Lower leg skin (tissue), 4 donors: Measurements from ENCODE around the gene CERS4. TPM values are rescaled to one million over a fixed set of nuclear protein-coding genes. Genes with fewer than 3 reads are reported as not detected.

Source experiments
- DNase-seq, 2 donors: peaks; one replicate each; pipeline ENCODE4 v3.0.0-alpha.2; 2019; ENCODE audit warnings: low spot score in 2 of 2
- H3K4me3 ChIP-seq: fragments of 200-600 bp; sonication (generic); 2 replicates; pipeline ENCODE4 v1.5.1; 2017; ENCODE audit warnings: mild to moderate bottlenecking, low read depth; ENCODE audit not compliant: poor library complexity, severe bottlenecking
- POLR2A ChIP-seq, 2 donors: fragments of 450-650 bp; IDR thresholded peaks; one replicate each; pipeline ENCODE4 v1.6.1; 2016 to 2017; ENCODE audit warnings: antibody characterized with exemption in 2 of 2, mild to moderate bottlenecking in 1 of 2, moderate library complexity in 1 of 2
- WGBS, 2 donors: methylation state at CpG; one replicate each; pipeline ENCODE4 v1.1.5; 2018; 5-methylcytosine and 5-hydroxymethylcytosine counted together
- intact Hi-C: fragments of 100-400 bp; cut with DNase I; formaldehyde crosslinking; loops from one replicate; pipeline ENCODE4 v1.15.0; 2023; ENCODE audit warnings: low total_unique reads
- total RNA-seq, 4 donors: library from RNA; depleted of rRNA; stranded (reverse); fragments of >200 nt; gene quantifications; one replicate each; pipeline ENCODE4 v1.1.0, GENCODE V29; 2016
- TF ChIP-seq, protein P1 (sequence below), 3 donors: fragments of 450-650 bp; IDR thresholded peaks; one replicate each; pipeline ENCODE4 v1.5.1; 2016; ENCODE audit warnings: antibody characterized with exemption in 3 of 3, mild to moderate bottlenecking in 3 of 3, moderate library complexity in 2 of 3

Gene CERS4
- total RNA-seq, 4 donors from 2014 or later: 104 to 106 (median 105) TPM

- DNase-seq: peak; percentile 24 to 87
- intact Hi-C loops: no loop called here
- TF ChIP-seq POLR2A (IDR thresholded peaks at IDR 0.05): no peak
- TF ChIP-seq, protein P1, sequence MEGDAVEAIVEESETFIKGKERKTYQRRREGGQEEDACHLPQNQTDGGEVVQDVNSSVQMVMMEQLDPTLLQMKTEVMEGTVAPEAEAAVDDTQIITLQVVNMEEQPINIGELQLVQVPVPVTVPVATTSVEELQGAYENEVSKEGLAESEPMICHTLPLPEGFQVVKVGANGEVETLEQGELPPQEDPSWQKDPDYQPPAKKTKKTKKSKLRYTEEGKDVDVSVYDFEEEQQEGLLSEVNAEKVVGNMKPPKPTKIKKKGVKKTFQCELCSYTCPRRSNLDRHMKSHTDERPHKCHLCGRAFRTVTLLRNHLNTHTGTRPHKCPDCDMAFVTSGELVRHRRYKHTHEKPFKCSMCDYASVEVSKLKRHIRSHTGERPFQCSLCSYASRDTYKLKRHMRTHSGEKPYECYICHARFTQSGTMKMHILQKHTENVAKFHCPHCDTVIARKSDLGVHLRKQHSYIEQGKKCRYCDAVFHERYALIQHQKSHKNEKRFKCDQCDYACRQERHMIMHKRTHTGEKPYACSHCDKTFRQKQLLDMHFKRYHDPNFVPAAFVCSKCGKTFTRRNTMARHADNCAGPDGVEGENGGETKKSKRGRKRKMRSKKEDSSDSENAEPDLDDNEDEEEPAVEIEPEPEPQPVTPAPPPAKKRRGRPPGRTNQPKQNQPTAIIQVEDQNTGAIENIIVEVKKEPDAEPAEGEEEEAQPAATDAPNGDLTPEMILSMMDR (IDR thresholded peaks at IDR 0.05): no peak
- WGBS, 2 donors: 65 to 67% methylated on average over 5 to 11 of the region's 11 CpGs
- no peak overlapping the region for H3K4me3 ChIP-seq
Measured at GRCh38 chr19:8302357-8302691, 93.2 kb downstream of the CERS4 start.

DNA sequence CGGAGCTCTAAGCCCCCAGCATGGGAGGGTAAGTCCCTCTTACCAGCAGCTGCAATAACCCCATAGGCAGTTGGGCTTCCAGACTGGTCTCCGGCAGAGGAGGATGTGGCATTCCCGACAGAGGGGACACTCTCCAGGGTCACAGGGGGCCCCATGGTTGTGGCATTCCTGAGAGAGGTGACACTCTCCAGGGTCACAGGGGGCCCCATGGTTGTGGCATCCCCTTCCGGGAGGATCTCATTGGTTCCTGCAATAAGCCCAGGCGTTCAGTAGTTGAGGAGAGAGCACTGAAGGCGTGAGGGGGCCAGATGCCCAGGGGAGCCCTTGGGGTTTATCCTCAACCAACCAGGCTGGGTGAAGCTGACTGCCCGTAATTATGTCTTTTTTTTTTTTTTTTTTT lies 93.6 kb downstream of the CERS4 start:
- no peak overlapping the region for H3K4me3 ChIP-seq
- 62 to 74% methylated on average over 7 of the region's 7 CpGs for WGBS, 2 donors
- DNase-seq: peak; percentile 10 to 77
- intact Hi-C loops: no loop called here
- no peak for TF ChIP-seq POLR2A (IDR thresholded peaks at IDR 0.05)
- TF ChIP-seq, protein P1 (IDR thresholded peaks at IDR 0.05): no peak

DNA sequence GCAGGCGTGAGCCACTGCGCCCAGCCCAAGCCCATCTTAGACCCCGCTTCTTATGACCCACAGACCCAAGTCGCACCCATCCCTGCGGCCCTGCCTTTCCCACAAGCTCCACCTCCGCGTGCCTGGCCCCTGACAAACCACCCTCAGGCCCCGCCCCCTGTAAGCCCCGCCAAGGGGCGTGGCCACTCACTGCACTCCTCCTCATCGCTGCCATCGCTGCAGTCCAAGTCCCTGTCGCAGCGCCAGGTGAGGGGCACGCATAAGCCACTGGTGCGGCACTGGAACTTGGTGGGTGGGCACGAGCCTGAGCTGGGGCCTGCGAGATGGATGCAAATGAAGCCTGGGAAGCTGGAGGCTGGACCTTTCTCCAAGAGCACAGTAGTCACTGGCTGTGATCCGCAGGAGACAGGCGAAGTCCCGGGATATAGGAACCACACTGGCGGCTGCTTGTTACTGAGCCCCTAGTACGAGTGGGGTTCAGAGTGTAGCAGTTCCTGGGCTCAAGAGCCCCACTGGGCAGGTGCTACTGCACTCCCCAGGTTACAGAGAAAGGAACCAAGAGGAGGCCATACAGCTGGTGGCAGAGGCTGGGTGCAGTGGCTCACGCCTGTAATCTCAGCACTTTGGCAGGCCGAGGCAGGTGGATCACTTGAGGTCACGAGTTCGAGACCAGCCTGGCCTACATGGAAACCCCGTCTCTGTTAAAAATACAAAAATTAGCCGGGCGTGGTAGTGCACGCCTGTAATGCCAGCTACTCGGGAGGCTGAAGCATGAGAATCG lies 95.9 kb downstream of the CERS4 start:
- intact Hi-C loops: no loop called here
- TF ChIP-seq POLR2A (IDR thresholded peaks at IDR 0.05): no peak
- no peak overlapping the region for H3K4me3 ChIP-seq
- 77% methylated on average over 33 of the region's 33 CpGs for WGBS, 2 donors
- peak; percentile 13 to 86 for DNase-seq

DNA sequence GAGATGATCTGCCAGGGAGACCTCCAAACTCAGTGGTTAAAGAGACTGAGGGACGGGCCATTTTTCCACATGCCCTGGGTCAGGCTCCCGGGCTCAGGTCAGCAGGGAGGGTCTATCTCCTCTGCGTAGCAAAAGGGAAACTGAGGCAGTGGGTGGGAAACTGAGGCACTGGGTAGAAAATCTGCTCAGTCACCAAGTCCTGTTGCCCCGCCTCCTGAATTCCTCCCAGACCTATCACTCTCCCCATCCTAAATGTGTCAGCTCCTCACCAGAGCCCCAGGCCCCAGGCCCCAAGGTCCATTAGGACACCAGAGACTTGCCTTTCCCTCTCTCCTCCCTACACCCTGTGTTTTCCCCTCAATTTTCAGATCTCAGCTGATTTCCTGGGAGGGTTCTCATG lies 96.6 kb downstream of the CERS4 start:
- H3K4me3 ChIP-seq: no peak overlapping the region
- DNase-seq: peak; percentile 11 to 53
- TF ChIP-seq, protein P1 (IDR thresholded peaks at IDR 0.05): no peak
- no peak for TF ChIP-seq POLR2A (IDR thresholded peaks at IDR 0.05)
- intact Hi-C loops: no loop called here
- WGBS, 2 donors: 73 to 98% methylated on average over 4 of the region's 4 CpGs

DNA sequence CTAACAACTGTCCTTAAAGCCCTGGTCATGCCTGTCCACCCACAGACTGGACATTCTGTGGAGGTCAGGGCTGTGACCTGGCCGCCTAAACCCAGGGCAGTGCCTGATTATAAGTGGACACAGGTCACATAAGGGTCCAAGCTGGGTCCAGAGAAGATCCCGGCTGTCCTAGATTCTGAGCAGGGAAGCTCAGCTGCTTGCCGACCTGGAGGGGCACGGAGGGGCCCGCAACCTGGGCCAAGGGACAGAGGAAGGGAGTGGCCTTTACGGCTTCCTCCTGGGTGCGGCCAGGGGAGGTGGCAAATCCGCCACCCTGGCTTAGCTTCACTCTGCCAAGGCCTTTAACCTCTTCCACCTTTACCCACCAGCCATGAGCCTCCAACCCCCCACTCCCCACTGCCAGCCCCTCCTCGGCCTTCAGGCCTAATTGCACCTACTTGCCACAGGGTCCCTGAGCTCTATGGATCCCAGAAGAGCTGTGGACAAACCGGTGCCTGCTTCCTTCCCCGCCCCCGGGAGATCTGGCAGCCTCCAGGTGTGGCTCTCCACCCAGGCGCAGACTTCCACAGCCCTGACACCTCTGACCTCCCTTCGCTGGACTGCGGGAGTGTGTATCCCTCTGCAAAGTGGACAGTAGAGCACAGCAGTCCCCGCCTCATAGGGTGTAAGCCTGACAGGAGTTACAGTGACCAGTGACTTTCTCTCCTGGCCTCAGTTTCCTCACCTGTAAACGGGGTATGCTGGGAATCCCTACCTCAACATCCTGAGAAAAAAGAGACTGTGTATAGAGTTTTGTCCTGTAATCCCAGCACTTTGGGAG lies 97.3 kb downstream of the CERS4 start:
- no peak for TF ChIP-seq POLR2A (IDR thresholded peaks at IDR 0.05)
- TF ChIP-seq, protein P1 (IDR thresholded peaks at IDR 0.05): no peak
- 58 to 74% methylated on average over 14 to 17 of the region's 17 CpGs for WGBS, 2 donors
- intact Hi-C loops: no loop called here
- DNase-seq: peak; percentile 7 to 87
- no peak overlapping the region for H3K4me3 ChIP-seq

DNA sequence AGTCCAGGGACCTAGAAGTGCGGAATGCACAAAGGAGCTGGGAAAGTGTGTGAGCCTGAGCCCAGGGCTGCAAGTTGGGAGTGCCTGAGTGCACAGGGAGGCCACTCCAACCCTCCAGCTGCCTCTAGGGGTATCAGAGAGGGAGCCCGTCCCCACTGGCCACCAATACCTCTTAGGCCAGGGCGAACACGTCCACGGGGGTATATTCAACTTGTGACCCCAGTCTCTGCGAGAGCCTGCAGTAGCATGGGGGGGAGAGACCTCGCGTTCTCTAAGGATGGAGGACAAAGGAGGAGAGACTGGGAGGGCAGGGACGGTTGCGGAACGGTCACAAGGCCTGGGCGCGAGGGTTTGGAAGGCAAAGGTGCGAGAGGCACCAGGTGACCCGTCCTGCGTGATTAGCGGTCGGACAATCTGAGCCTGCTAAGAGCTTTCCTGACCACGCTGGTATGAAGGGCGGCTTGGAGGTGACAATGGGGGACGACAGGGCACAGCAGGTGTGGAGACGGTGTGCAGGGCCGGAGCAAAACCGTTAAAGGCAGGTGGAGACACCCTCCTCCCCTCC lies 98.3 kb downstream of the CERS4 start:
- WGBS, 2 donors: 10 to 23% methylated on average over 24 of the region's 24 CpGs
- intact Hi-C loops: no loop called here

More for the DNA sequence above, 98.3 kb downstream of the CERS4 start:
- TF ChIP-seq, protein P1 (IDR thresholded peaks at IDR 0.05): no peak
- TF ChIP-seq POLR2A (IDR thresholded peaks at IDR 0.05): no peak
- DNase-seq: peak; percentile 13 to 86
- peak overlapping the region; percentile 23 for H3K4me3 ChIP-seq
